Activated CD8-positive, alpha-beta memory T cell treated with anti-CD3 and anti-CD28 coated beads, Interleukin-2, amount 50 U/mL, for 1 hour (primary cell): ENCODE data around the gene SLC4A2.

ENCODE experiments used
- DNase-seq: peaks from one replicate; pipeline ENCODE4 v3.0.0-alpha.2; 2020; ENCODE audit errors: extremely low read depth

The SLC4A2 gene

DNA sequence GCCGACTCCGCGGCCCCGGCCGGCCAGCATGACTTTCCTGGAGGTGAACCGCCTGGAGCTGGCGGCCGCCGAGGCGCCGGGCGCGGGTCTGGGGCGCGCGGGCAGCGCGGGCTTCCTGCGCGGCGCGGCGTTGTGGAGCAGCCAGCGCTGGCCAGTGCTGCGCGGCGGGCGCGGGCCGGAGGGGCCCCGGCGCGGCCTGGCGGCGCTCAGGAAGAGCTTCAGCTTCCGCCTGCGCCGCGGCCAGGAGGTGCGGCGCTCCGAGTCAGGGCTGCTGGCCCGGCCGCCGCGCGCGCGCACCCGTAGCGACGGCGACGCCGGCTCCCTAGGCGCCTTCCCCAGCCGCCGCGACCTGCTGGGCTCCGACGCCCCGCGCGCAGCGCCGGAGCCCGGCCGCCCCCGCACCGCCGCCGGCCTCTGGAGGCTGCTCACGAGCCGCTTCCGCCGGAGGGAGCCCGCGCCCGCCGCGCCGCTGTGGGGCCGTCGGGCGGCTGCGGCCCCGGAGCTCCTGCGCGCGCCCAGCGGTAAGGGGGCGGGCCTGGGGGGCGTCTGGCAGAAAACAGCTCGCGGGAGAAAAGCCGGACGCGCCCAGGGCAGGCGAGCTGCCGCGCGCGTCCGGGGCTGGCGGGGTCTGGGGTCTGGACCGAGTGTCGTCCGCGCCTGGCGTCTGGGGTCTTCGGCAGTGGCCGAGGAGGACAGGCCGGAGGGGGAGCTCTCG, 55.9 kb downstream of the SLC4A2 start:
- no peak for DNase-seq

- DNase-seq, result no peak
These were observed 56.5 kb downstream of the SLC4A2 start for GRCh38 chr7:151115836-151116418.

- no peak for DNase-seq
These were observed 57.4 kb downstream of the SLC4A2 start for GRCh38 chr7:151116603-151117440.

DNA sequence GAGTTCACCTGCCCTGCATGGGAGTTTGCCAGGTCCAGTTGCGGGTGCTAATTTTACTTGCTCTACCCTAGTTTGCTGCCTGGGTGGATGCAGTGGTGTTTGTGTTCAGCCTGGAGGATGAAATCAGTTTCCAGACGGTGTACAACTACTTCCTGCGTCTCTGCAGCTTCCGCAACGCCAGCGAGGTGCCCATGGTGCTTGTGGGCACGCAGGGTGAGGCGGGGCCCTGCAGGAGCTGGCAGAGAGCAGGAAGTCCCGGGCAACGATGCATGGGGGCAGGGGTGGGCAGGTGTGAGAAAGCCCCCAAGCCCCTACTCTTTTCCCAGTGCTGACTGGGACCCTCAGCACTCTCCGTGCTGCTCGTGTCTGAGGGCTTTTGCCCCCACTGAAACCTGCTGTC, 58.2 kb downstream of the SLC4A2 start:
- no peak for DNase-seq

DNA sequence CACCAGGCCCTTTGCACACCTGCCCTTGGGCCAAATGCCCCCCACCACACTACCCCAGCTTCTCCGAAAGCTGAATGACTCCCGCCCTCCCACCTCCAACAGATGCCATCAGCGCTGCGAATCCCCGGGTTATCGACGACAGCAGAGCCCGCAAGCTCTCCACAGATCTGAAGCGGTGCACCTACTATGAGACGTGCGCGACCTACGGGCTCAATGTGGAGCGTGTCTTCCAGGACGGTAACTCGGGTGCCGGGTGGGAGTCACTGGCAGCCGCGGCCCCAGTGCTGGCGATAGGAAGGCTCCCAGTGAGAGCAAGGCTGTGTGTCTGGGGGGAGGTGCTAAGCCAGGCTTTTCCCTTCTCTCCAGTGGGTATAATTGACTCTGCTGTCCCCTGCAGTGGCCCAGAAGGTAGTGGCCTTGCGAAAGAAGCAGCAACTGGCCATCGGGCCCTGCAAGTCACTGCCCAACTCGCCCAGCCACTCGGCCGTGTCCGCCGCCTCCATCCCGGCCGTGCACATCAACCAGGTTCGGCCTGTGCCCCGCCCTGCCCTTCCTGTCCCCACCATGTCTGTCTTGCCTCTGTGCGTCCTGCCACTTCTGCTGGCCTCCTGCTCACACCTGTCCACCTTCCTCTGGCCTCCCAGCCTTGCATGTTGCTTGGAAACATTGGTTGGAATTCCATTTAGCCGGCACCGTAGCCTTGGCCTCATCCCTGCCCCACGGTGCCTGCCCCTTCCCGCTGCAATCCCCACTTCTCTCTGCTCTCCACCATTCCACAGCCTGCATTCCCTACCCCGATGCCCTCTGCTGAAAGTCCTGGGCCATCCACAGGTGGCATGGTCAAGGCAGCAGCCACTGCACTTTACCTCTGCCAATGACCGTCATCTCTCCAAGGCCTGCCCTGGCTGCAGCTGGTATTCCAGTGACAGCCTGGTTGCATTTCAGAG, 59.0 kb downstream of the SLC4A2 start:
- no peak for DNase-seq

GRCh38 chr7:151119055-151119415, 59.6 kb downstream of the SLC4A2 start:
- no peak for DNase-seq

DNA sequence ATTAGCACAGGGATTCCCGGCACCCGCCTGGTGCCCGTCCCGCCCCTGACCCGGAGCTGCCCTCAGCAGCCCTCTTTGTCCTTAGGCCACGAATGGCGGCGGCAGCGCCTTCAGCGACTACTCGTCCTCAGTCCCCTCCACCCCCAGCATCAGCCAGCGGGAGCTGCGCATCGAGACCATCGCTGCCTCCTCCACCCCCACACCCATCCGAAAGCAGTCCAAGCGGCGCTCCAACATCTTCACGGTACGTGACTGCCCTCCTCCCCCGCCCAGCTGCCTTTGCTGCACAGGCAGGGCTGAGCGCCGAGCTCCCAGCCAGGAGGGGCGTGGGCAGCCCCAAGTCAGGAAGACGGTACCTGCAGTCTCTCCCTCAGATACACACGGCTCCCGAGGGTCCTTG, 60.5 kb downstream of the SLC4A2 start:
- no peak for DNase-seq

DNA sequence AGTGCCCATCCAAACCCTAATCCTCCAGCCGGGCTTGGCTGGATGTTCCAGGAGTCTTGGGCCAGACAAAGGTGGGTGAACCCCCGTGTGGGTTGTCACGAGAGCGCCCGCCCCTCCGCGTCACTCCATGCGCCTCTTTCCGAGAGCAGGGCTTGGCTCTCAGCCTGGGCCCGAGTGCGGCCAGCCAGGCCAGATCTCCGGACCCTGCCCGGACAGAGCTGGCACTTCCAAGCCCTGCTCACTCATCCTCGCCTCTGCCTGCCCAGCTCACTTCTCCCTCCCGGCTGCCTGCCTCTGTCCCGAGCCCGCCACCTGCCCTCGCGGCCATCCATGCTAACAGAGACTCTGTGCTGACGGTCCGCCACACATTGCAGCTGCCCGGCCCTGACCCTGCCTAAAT, 61.5 kb downstream of the SLC4A2 start:
- DNase-seq, result no peak

DNA sequence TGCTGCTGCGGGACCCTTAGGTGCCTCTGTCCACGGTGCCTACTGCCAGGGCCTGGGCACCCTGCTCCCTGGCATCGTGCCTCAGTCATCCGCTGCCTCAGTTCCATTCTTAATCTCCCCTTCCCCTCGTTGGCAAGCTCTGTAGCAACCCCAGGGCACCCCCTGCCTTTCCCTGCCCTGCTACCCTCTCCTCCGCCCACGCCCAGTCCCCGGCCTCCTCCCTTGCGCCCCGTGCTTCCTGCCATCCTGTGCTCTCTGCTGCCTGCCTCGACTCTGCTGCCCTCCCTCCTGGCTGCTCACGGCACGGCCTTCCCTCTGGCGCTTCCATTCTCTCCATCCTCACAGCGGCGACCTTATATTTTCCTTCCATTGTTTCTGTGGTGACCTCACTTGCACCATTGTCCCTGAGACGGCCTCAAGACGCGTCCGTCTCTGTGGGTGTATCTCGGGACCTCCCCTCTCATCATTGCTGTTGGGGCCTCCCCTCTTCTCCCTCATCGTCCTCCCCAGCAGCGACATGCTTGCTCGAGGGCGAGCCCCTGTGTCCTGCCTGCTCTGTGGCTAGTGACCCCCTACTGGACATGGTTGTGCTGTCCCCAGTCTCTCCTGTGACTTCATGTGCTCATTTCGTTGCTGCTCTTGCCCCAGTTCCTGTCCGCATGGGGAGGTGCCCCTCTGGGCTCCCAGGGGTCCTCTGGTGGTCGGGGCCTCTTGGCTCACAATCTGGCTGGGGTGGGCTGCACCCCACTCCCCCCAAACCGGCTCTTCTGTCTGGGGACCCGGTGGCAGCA, 62.2 kb downstream of the SLC4A2 start:
- DNase-seq, result no peak

- no peak for DNase-seq
These were observed 62.9 kb downstream of the SLC4A2 start for GRCh38 chr7:151122276-151122675.

DNA sequence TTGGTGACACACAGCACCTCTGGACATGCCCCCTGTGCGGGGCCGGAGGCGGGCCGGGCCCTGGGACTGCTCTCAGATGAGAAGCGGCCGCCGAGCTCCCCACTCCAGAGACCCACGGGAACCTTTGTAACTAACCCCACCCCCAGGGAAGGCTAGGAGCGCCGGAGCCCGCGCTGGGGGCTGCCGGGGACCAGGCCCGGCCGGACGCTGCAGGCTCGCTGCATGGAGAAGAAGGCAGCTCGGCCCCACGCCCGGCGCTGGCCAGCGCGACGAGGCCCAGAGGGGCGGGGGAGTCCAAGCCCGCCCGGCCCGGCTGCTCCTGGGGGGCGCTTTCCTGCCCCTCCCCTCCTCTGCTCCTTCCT, 63.4 kb downstream of the SLC4A2 start:
- no peak for DNase-seq

- no peak for DNase-seq
These were observed 63.9 kb downstream of the SLC4A2 start for GRCh38 chr7:151123158-151123821.

DNA sequence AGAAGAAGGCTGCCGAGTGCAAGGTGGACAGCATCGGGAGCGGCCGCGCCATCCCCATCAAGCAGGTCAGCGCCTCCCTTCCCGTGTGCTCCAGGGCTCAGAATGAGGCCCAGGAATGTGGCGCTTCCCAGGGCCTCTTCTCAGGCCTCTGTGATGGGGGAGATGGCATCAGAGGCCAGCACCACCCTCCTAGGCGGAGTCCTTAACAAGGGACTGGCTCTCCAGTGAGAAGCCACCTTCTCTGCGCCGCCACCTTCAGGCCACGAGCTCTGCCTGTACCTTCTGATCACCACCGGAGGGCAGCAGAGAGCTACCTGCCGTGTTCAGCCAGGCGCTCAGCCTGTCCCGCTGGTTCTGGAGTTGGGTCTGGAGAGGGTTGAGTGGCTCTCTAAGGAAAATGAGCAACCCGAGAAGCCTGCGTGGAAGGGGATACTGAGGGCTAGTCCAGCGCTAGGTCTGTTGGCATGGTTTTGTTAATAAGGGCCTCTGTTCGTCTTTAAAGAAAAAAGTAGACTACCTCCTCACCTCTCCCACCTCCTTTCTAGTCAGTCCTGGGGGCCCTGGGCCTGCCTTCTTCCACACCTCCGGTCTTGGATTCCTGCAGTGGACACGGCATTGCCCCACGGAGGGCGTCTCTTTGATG, 64.6 kb downstream of the SLC4A2 start:
- peak; percentile 56 for DNase-seq

DNA sequence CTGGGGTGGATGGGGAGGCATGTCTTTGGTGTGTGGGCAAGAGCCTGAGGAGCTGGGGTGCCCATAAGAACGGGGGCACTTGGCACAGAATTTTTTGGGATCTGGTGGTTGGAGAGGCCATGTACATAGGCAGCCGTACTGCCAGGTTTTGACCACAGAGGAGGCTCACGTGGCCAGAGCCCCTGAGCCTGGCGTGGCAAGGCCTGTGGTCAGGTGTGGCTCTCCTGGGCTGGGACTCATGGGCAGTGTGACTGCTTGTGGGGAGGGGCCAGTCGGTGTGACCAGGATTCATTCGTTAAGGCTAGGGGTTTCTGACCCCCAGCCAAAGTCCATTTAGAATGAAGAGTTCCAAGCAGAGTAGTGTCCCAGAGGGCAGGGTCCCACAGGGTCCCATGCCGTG, 65.1 kb downstream of the SLC4A2 start:
- DNase-seq, result no peak

- DNase-seq, result no peak
These were observed 65.6 kb downstream of the SLC4A2 start for GRCh38 chr7:151124899-151125399.

GRCh38 chr7:151125470-151125845, 66.1 kb downstream of the SLC4A2 start:
- DNase-seq, result no peak

DNA sequence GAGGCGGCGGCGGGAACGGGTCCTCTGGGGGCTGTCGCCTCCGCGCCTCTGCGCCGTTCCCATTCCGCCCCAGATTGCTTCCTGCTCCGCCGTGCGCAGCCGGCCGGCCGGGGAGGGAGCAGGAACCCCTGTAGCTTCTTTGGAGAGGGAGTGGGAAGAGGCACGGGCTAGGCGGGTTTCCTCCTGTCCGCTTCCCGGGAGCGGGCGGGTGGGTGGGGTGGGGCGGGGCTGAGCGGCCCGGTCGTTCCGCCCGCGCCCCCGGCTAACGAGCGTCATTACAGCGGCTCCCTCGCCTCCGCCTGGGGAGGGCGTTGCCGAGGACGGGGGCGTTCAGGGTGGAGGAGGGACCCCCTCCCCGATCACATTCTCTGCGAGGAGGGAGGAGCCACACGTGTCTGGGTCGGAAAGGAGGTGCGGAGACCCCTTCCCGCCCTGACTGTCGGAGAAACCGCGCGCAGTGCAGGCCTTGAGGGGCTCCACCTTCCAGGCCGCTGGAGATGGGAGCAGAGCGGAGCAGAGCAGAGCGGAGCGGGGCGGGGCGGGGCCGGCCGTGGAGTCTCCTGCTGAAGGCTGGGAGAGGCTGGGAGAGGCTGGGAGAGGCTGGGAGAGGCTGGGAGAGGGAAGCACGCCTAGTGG, 66.6 kb downstream of the SLC4A2 start:
- no peak for DNase-seq
